Kidney (tissue), 14 donors: Measurements from ENCODE around the gene HS3ST3B1. TPM values are rescaled to one million over a fixed set of nuclear protein-coding genes. Genes with fewer than 3 reads are reported as not detected.

ENCODE experiments used
- DNase-seq, 5 donors: peaks; one replicate each; pipeline ENCODE4 v3.0.0-alpha.2; 2013 to 2020
- FAIRE-seq: peaks from 2 replicates; lab custom pipeline; 2012; peaks lifted over from hg19 to GRCh38; lab: Jason Lieb, UNC
- H3K27ac ChIP-seq, 2 donors: one replicate each; pipeline ENCODE4 v1.7.0; 2013; ENCODE audit warnings: low read depth in 2 of 2, low read length in 2 of 2, inconsistent platforms in 1 of 2
- H3K27me3 ChIP-seq: one replicate; pipeline ENCODE4 v1.7.1; 2013; ENCODE audit warnings: low read length, inconsistent platforms; ENCODE audit not compliant: control insufficient read depth, insufficient read depth
- H3K36me3 ChIP-seq, 3 donors: one replicate each; pipeline versions ENCODE4 v1.7.0 to v1.7.1; 2013; ENCODE audit warnings: low read length in 3 of 3, control low read depth in 1 of 3, inconsistent platforms in 1 of 3; ENCODE audit not compliant: insufficient read depth in 3 of 3, control insufficient read depth in 2 of 3
- H3K4me1 ChIP-seq, 3 donors: one replicate each; pipeline versions ENCODE4 v1.7.0 to v1.7.1; 2013; ENCODE audit warnings: low read length in 3 of 3, inconsistent platforms in 1 of 3, low read depth in 1 of 3; ENCODE audit not compliant: control insufficient read depth in 2 of 3, insufficient read depth in 2 of 3
- H3K4me3 ChIP-seq, 3 donors: one replicate each; pipeline versions ENCODE4 v1.7.0 to v1.8.1; 2013; ENCODE audit warnings: low read length in 3 of 3, control low read depth in 1 of 3, inconsistent platforms in 1 of 3
- H3K9ac ChIP-seq, 3 donors: one replicate each; pipeline versions ENCODE4 v1.7.0 to v1.7.1; 2013; ENCODE audit warnings: low read length in 3 of 3, control low read depth in 1 of 3, inconsistent platforms in 1 of 3
- H3K9me3 ChIP-seq, 3 donors: one replicate each; pipeline versions ENCODE4 v1.7.0 to v1.7.1; 2013; ENCODE audit warnings: low read length in 3 of 3, control low read depth in 1 of 3, inconsistent platforms in 1 of 3; ENCODE audit not compliant: control insufficient read depth in 2 of 3, insufficient read depth in 1 of 3
- CTCF ChIP-seq: IDR thresholded peaks from 3 replicates; pipeline ENCODE4 v1.5.1; 2012; ENCODE audit warnings: mild to moderate bottlenecking, moderate library complexity, borderline replicate concordance; ENCODE audit not compliant: insufficient read depth; ENCODE audit errors: extremely low read depth
- intact Hi-C: fragments of 100-400 bp; cut with DNase I; formaldehyde crosslinking; loops from one replicate; pipeline ENCODE4 v1.11.1; 2022
- polyA plus RNA-seq: library from polyadenylated mRNA; stranded (reverse); fragments of 350-450 nt; fragmentation: Illumina TruSeq; extraction: RNeasy Lipid Tissue Mini Kit (QIAGEN cat#74804); gene quantifications from one replicate; pipeline ENCODE4 v1.2.3, GENCODE V29; 2014; ENCODE audit warnings: low read depth, low replicate concordance; ENCODE audit not compliant: insufficient read depth
- total RNA-seq: library from RNA; stranded (reverse); fragmentation: NEBNext Ultra II Directional; extraction: Animal tissue kit (Norgen Biotek cat#: 25700); gene quantifications from one replicate; pipeline ENCODE4 v1.2.1, GENCODE V29; 2021
- donor health status: control.
- donor health status: control.
- donor health status: control.
- donor health status: control.
- donor health status: control.
- donor health status: DM: yes; HTN: yes; CAD: no.
- donor health status: Normal renal cell carcinoma (clear cell type).

HS3ST3B1 gene
- total and polyA plus RNA-seq, 2 donors from 2014 or later: 4.8 to 5.3 TPM

GRCh38 chr17:14346801-14347200, 45.9 kb downstream of the HS3ST3B1 start:
- intact Hi-C loops: no loop called here
- Histone ChIP-seq H3K4me3 (no peak overlapping the region), H3K9me3 (no peaks in the 10 kb centered on the region), H3K27ac (no peak overlapping the region), H3K36me3 (no peaks in the 10 kb centered on the region), H3K4me1 (no peaks in the 10 kb centered on the region), H3K9ac (no peak overlapping the region), H3K27me3 (no peaks in the 10 kb centered on the region)
- TF ChIP-seq CTCF: no peak
- DNase-seq (no peak), FAIRE-seq (no peak)

GRCh38 chr17:14351493-14351892, 50.6 kb downstream of the HS3ST3B1 start:
- no peaks in the 10 kb centered on the region for H3K9me3 ChIP-seq
- no peak overlapping the region for H3K27ac ChIP-seq
- intact Hi-C loops: no loop called here
- TF ChIP-seq CTCF: no peak
- FAIRE-seq (no peak), DNase-seq (no peak)
- H3K9ac ChIP-seq: no peak overlapping the region
- H3K4me1 ChIP-seq: no peaks in the 10 kb centered on the region
- H3K36me3 ChIP-seq: no peaks in the 10 kb centered on the region
- no peaks in the 10 kb centered on the region for H3K27me3 ChIP-seq
- H3K4me3 ChIP-seq: no peak overlapping the region

DNA sequence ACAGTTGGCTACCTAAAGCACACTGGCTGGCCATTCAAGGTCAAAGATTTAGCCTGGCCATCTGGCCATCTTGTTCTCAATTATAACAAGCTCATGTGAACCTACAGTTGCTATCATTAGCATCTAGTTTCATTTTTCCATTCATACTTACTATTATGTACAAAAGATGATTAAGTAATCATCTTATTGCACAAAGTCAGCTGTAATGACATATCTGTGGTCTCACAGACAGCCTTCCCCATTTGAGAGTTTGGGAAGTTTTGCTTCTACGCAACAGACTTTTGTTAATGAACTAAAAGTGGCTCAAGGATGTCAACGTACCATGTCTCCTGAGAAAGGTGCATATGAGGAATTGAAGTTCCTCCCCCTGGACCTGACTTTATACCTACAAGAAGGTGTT, 51.3 kb downstream of the HS3ST3B1 start:
- Histone ChIP-seq H3K4me1 (no peaks in the 10 kb centered on the region), H3K9me3 (no peaks in the 10 kb centered on the region), H3K27me3 (no peaks in the 10 kb centered on the region), H3K27ac (no peak overlapping the region), H3K36me3 (no peaks in the 10 kb centered on the region), H3K9ac (no peak overlapping the region), H3K4me3 (no peak overlapping the region)
- TF ChIP-seq CTCF: no peak
- intact Hi-C loops: no loop called here
- FAIRE-seq (no peak), DNase-seq (no peak)

DNA sequence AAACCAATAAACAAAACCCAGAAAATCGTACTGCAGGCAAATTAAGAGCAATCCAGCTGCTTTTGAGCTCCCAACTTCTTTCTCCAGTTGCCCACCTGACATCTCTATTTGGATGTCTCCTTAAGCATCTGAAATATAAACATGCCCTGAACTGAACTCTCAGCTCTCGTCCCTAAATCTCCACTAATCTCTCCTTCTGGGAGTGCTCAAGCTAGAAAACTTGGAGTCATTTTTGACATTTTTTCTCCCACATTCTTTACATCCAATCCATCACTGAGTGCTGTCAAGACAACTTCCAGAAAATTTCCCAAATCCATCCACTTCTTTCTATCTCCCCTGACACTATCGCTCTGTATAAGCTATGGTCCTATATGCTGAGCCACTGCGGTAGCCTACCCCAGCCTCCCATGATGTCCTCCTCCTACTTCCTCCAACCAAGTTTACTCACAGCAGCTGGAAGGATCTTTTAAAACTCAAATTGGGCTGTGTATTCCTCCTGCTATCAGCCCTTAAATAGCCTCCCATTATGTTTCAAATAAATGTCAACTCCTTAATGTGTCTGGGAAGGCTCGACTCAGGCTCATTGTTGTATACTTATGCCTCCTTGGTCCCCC, 53.1 kb downstream of the HS3ST3B1 start:
- FAIRE-seq: no peak
- Histone ChIP-seq H3K27ac (no peak overlapping the region), H3K36me3 (no peaks in the 10 kb centered on the region), H3K4me1 (no peaks in the 10 kb centered on the region), H3K4me3 (no peak overlapping the region), H3K27me3 (no peaks in the 10 kb centered on the region), H3K9me3 (no peaks in the 10 kb centered on the region), H3K9ac (no peak overlapping the region)
- intact Hi-C loops: no loop called here
- TF ChIP-seq CTCF: no peak
- DNase-seq: no peak
